ENCODE data around the gene SYT3. TPM values are rescaled to one million over a fixed set of nuclear protein-coding genes. Genes with fewer than 3 reads are reported as not detected.

Gene SYT3
- total RNA-seq, 4 donors from 2014 or later: 0.14 TPM; not detected in 3

DNA sequence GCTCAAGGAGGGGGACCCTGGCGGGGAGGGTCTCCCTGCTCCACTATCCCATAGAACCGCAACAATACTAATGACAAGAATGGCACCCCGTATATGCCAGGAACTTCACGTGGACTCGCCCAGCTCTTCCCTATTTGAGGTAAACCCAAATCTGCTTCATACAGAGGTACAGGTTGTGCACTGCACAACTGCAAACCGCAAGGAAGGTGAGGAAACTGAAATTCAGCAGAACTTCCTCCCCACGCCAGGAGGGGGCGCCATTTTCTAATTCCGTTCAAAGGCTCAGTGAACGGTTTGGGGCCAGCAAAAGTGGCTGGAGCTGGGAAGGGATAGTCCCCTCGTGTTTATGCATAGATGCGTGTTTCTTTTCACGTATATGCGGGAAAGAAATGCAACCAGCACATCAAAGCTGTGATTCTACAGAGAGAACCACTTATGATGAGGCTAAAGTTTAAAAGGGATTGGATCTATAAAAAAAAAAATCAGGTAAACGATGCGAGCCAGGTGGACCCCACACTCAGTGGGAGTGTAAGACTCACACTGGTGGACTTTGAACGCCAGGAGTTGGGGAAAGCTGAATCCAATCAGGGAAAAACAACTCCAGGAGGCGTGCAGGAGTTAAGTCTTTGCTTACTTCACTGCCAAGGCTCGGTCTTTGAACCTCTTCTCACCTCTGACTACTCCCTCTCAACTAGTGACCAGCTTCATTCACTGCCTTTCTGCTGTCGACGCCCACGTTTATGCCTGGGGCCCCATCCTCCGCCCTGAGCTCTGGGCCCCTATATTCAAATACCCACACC, 29.8 kb upstream of the SYT3 start:
- TF ChIP-seq POLR2A (IDR thresholded peaks at IDR 0.05): no peak
- TF ChIP-seq, protein P1, sequence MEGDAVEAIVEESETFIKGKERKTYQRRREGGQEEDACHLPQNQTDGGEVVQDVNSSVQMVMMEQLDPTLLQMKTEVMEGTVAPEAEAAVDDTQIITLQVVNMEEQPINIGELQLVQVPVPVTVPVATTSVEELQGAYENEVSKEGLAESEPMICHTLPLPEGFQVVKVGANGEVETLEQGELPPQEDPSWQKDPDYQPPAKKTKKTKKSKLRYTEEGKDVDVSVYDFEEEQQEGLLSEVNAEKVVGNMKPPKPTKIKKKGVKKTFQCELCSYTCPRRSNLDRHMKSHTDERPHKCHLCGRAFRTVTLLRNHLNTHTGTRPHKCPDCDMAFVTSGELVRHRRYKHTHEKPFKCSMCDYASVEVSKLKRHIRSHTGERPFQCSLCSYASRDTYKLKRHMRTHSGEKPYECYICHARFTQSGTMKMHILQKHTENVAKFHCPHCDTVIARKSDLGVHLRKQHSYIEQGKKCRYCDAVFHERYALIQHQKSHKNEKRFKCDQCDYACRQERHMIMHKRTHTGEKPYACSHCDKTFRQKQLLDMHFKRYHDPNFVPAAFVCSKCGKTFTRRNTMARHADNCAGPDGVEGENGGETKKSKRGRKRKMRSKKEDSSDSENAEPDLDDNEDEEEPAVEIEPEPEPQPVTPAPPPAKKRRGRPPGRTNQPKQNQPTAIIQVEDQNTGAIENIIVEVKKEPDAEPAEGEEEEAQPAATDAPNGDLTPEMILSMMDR (IDR thresholded peaks at IDR 0.05): peak; percentile 38 to 51 (median 46)
- Histone ChIP-seq H3K27ac (no peak overlapping the region), H3K4me3 (no peak overlapping the region), H3K4me1 (peaks cover 0 to 4% of the 10 kb centered on the region in 2 donors), H3K9me3 (no peaks in the 10 kb centered on the region), H3K36me3 (no peaks in the 10 kb centered on the region), H3K27me3 (peaks cover 10 to 21% of the 10 kb centered on the region in 2 donors)
- DNase-seq: no peak
- intact Hi-C loops (cut with DNase I; ENCODE audit: low total_unique reads): no loop called here

DNA sequence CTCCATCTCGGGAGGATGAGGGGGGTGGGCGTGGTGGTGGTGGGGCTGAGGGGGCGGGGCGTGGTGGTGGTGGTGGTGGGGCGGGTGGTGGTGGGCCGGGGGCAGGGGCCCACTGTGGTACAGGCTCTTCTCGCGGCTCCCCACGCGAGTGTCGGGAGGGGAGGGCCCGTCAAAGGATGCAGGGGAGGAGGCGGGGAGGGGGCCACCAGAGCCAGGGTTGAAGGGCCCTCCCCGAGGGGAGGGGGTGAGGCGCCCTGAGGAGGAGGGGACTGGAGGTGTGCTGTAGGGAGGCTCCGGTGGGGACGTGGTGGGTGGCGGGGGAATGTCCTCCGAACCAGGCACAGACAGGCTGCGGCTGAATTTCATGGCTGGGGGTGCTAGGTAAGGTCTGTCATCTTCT, 29.2 kb upstream of the SYT3 start:
- intact Hi-C loops (cut with DNase I; ENCODE audit: low total_unique reads): no loop called here
- H3K36me3 ChIP-seq: no peaks in the 10 kb centered on the region
- no peak for DNase-seq
- H3K4me1 ChIP-seq: peaks cover 0 to 4% of the 10 kb centered on the region in 2 donors
- H3K9me3 ChIP-seq: no peaks in the 10 kb centered on the region
- no peak overlapping the region for H3K27ac ChIP-seq
- H3K27me3 ChIP-seq: peaks cover 10 to 21% of the 10 kb centered on the region in 2 donors
- TF ChIP-seq POLR2A (IDR thresholded peaks at IDR 0.05): no peak
- TF ChIP-seq, protein P1 (IDR thresholded peaks at IDR 0.05): no peak
- H3K4me3 ChIP-seq: no peak overlapping the region

DNA sequence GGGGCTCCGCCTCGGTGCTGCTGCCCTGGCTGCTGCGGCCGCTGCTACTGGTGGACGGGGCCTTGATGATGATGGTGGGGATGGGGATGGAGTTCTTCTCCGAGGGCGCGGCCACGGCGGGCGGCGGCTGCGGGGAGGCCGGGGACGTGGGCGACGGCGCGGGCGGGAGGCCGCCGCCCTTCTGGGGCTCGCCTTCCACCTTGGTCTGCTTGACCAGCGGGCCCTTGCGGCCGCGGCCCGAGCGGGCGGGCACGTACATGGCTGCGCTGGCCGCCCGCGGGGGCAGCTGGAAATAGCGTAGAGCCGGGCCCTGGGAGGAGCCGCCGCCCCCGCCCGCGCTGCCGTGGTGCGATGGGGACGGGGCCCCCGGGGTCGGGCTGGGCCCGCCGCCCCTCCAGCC, 28.7 kb upstream of the SYT3 start:
- no peak for DNase-seq
- Histone ChIP-seq H3K36me3 (no peaks in the 10 kb centered on the region), H3K27ac (no peak overlapping the region), H3K4me1 (peaks cover 0 to 4% of the 10 kb centered on the region in 2 donors), H3K27me3 (peaks cover 10 to 21% of the 10 kb centered on the region in 2 donors), H3K9me3 (no peaks in the 10 kb centered on the region), H3K4me3 (no peak overlapping the region)
- intact Hi-C loops (cut with DNase I; ENCODE audit: low total_unique reads): no loop called here
- TF ChIP-seq, protein P1 (IDR thresholded peaks at IDR 0.05): no peak
- no peak for TF ChIP-seq POLR2A (IDR thresholded peaks at IDR 0.05)

DNA sequence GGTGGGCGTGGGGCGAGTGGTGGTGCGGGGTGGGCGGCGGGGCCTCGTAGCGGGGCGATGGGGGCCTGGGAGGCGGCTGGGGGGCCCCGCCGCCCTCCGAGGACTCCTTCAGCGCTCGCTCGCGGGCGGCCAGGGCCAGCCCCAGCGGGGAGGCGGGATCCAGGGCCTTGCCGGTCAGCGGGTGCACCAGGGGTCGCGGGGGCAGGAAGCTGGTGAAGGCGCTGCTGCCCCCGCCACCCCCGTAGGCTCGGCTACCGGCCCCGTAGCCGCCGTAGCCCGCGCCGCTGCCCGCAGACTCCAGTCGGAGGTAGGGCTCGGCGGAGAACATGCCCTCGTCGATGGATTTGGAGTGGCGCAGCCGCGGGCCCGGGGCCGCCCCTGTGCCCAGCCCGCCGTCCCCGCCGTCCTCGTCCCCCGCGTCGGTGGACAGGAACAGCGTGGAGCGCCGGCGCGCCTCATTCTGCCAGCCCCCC, 28.1 kb upstream of the SYT3 start:
- DNase-seq: no peak
- H3K4me3 ChIP-seq: no peak overlapping the region
- no peak overlapping the region for H3K27ac ChIP-seq
- intact Hi-C loops (cut with DNase I; ENCODE audit: low total_unique reads): no loop called here
- peaks cover 10 to 21% of the 10 kb centered on the region in 2 donors for H3K27me3 ChIP-seq
- H3K4me1 ChIP-seq: peaks cover 0 to 4% of the 10 kb centered on the region in 2 donors
- no peaks in the 10 kb centered on the region for H3K9me3 ChIP-seq
- no peaks in the 10 kb centered on the region for H3K36me3 ChIP-seq
- no peak for TF ChIP-seq POLR2A (IDR thresholded peaks at IDR 0.05)
- TF ChIP-seq, protein P1 (IDR thresholded peaks at IDR 0.05): no peak

DNA sequence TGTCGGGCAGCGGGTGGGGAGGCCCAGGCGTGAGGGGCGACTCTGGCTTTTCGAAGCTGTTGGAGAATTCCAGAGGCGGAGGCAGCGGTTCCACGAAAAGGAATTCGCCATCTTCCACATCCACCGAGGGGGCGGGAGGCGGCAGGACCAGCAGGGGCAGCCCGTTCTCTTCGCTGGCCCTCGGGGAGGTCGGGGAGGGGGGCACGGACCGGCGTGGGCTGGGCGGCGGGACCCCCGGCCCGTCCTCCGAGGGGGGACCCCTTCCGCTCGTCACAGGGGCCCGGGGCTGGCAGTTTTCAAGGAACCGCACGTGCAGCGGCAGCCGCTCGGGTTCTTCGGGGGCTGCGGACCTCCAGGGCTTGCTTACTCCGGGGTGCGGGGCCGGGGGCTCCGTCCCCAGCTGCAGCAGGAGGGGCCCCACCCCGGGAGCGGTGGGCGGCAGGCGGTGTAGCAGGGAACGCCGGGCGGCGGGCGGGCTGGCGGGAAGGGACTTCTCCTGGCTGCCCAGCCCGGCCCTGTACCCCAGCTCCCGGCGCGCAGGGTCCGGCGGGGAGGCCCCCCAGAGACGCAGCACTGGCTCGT, 27.6 kb upstream of the SYT3 start:
- intact Hi-C loops (cut with DNase I; ENCODE audit: low total_unique reads): no loop called here
- Histone ChIP-seq H3K27ac (no peak overlapping the region), H3K36me3 (no peaks in the 10 kb centered on the region), H3K4me3 (no peak overlapping the region), H3K27me3 (peaks cover 10 to 21% of the 10 kb centered on the region in 2 donors), H3K9me3 (no peaks in the 10 kb centered on the region), H3K4me1 (peaks cover 0 to 4% of the 10 kb centered on the region in 2 donors)
- DNase-seq: no peak
- no peak for TF ChIP-seq POLR2A (IDR thresholded peaks at IDR 0.05)
- TF ChIP-seq, protein P1 (IDR thresholded peaks at IDR 0.05): no peak
